Astrocyte (in vitro differentiated cells and primary cell): ENCODE data around the gene KCNK6.

ENCODE experiments used
- EZH2 ChIP-seq: IDR thresholded peaks from 2 replicates; pipeline ENCODE4 v1.6.1; 2012; ENCODE audit warnings: mild to moderate bottlenecking, low read length, inconsistent platforms; ENCODE audit not compliant: insufficient read depth
- TF ChIP-seq, protein P1 (sequence below): IDR thresholded peaks from 2 replicates; pipeline ENCODE4 v1.5.1; 2011; ENCODE audit warnings: low read depth, mild to moderate bottlenecking, inconsistent platforms, low read length, moderate library complexity; ENCODE audit not compliant: insufficient read depth

DNA sequence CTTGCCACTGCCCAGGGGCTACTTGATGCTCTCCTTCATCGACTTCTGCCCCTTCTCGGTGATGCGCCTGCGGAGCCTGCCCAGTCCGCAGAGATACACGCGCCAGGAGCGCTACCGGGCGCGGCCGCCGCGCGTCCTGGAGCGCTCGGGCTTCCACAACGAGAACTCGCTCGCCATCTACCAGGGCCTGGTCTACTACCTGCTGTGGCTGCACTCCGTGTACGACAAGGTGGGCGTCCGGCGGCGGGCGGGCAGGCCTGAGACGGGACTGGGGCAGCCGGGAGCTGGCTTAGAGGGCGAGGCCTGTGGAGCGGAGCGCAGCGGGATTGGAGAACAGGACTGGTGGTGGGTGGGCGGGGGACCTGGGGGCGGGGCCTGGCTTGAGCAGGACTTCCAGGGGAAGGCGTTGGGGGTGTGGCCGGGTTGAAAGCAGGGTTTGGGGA, 42.0 kb downstream of the KCNK6 start:
- TF ChIP-seq, protein P1, sequence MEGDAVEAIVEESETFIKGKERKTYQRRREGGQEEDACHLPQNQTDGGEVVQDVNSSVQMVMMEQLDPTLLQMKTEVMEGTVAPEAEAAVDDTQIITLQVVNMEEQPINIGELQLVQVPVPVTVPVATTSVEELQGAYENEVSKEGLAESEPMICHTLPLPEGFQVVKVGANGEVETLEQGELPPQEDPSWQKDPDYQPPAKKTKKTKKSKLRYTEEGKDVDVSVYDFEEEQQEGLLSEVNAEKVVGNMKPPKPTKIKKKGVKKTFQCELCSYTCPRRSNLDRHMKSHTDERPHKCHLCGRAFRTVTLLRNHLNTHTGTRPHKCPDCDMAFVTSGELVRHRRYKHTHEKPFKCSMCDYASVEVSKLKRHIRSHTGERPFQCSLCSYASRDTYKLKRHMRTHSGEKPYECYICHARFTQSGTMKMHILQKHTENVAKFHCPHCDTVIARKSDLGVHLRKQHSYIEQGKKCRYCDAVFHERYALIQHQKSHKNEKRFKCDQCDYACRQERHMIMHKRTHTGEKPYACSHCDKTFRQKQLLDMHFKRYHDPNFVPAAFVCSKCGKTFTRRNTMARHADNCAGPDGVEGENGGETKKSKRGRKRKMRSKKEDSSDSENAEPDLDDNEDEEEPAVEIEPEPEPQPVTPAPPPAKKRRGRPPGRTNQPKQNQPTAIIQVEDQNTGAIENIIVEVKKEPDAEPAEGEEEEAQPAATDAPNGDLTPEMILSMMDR = no peak
- no peak for TF ChIP-seq EZH2
